KMS-11 (cell line): Measurements from ENCODE around the gene CYP27C1.
"Not testable (repeated sequence)": the region's sequence is repeated elsewhere in the genome, so short reads cannot be mapped to it uniquely, and the experiment has no call there.

Experiments
- H2AFZ ChIP-seq: fragments of 200-600 bp; sonication (generic); 2 replicates; pipeline ENCODE4 v1.6.1; 2016; ENCODE audit warnings: antibody characterized with exemption, mixed run types, low read depth
- H3K27ac ChIP-seq: fragments of 200-600 bp; sonication (generic); 2 replicates; pipeline ENCODE4 v1.6.1; 2016; ENCODE audit warnings: mild to moderate bottlenecking, mixed run types
- H3K27me3 ChIP-seq: fragments of 200-600 bp; sonication (generic); 2 replicates; pipeline ENCODE4 v1.6.1; 2017; ENCODE audit warnings: mild to moderate bottlenecking, low read depth, mixed run types, moderate library complexity; ENCODE audit not compliant: insufficient read depth
- H3K36me3 ChIP-seq: fragments of 200-600 bp; sonication (generic); 2 replicates; pipeline ENCODE4 v1.6.1; 2017; ENCODE audit warnings: mild to moderate bottlenecking, mixed run types; ENCODE audit not compliant: insufficient read depth
- H3K4me1 ChIP-seq: fragments of 200-600 bp; sonication (generic); 2 replicates; pipeline ENCODE4 v1.6.1; 2016; ENCODE audit warnings: mild to moderate bottlenecking, low read depth, mixed run types; ENCODE audit not compliant: poor library complexity, severe bottlenecking
- H3K4me2 ChIP-seq: fragments of 200-600 bp; sonication (generic); 2 replicates; pipeline ENCODE4 v1.7.0; 2016; ENCODE audit warnings: mild to moderate bottlenecking, mixed run types
- H3K4me3 ChIP-seq: fragments of 200-600 bp; sonication (generic); IDR thresholded peaks from 2 replicates; pipeline ENCODE4 v1.6.1; 2017; ENCODE audit warnings: low read depth, low read length, mixed read lengths; ENCODE audit not compliant: insufficient read depth
- H3K79me2 ChIP-seq: fragments of 200-600 bp; sonication (generic); 2 replicates; pipeline ENCODE4 v1.6.1; 2016; ENCODE audit warnings: low read depth, mixed run types; ENCODE audit not compliant: insufficient read depth
- H3K9ac ChIP-seq: fragments of 200-600 bp; sonication (generic); 2 replicates; pipeline ENCODE4 v1.6.1; 2016; ENCODE audit warnings: mild to moderate bottlenecking, mixed run types
- H4K20me1 ChIP-seq: fragments of 200-600 bp; sonication (generic); 2 replicates; pipeline ENCODE4 v1.6.1; 2016; ENCODE audit warnings: mild to moderate bottlenecking, mixed run types; ENCODE audit not compliant: insufficient read depth
- TF ChIP-seq, protein P1 (sequence below): fragments of 200-600 bp; sonication (generic); conservative IDR thresholded peaks from 2 replicates; pipeline ENCODE4 v1.6.1; 2017; ENCODE audit warnings: low read depth, mild to moderate bottlenecking, antibody characterized with exemption, low read length, moderate library complexity, mixed read lengths

The CYP27C1 gene

DNA sequence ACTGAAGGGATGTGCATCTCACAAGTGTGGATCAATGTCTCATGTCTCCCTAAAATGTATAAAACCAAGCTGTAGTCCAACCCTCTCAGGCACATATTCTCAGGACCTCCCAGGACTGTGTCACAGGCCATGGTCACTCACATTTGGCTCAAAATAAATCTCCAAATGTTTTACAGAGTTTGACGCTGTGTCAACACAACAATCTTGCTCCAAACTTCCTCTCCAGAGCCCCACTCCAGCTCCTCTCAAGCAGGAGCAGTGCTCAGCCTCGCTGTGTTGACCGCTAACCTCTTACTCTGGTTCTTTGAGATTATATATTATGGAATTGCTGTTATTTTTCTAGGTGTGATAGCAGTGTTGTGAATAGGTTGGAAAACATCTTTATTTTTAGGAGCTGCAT, 56.2 kb downstream of the CYP27C1 start:
- H3K27ac ChIP-seq: no peak overlapping the region
- H3K4me1 ChIP-seq: no peaks in the 10 kb centered on the region
- no peak overlapping the region for H3K4me2 ChIP-seq
- no peak overlapping the region for H3K9ac ChIP-seq
- H3K4me3 ChIP-seq: no peak overlapping the region
- TF ChIP-seq, protein P1, sequence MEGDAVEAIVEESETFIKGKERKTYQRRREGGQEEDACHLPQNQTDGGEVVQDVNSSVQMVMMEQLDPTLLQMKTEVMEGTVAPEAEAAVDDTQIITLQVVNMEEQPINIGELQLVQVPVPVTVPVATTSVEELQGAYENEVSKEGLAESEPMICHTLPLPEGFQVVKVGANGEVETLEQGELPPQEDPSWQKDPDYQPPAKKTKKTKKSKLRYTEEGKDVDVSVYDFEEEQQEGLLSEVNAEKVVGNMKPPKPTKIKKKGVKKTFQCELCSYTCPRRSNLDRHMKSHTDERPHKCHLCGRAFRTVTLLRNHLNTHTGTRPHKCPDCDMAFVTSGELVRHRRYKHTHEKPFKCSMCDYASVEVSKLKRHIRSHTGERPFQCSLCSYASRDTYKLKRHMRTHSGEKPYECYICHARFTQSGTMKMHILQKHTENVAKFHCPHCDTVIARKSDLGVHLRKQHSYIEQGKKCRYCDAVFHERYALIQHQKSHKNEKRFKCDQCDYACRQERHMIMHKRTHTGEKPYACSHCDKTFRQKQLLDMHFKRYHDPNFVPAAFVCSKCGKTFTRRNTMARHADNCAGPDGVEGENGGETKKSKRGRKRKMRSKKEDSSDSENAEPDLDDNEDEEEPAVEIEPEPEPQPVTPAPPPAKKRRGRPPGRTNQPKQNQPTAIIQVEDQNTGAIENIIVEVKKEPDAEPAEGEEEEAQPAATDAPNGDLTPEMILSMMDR: no peak
- no peaks in the 10 kb centered on the region for H3K27me3 ChIP-seq
- no peaks in the 10 kb centered on the region for H3K79me2 ChIP-seq
- H2AFZ ChIP-seq: no peak overlapping the region
- H4K20me1 ChIP-seq: no peaks in the 10 kb centered on the region
- no peaks in the 10 kb centered on the region for H3K36me3 ChIP-seq

DNA sequence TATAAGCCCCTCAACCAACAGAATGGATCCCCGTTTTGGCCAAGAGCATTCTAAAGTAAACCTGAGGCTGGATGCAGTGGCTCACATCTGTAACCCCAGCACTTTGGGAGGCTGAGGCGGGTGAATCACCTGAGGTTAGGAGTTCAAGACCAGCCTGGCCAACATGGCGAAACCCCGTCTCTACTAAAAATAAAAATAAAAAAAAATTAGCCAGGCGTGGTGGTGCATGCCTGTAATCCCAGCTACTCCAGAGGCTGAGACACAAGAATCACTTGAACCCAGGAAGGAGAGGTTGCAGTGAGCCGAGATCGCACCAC, 57.1 kb downstream of the CYP27C1 start:
- H4K20me1 ChIP-seq, H3K79me2 ChIP-seq, H3K4me3 ChIP-seq: not testable (repeated sequence)

GRCh38 chr2:127162261-127163089, 57.6 kb downstream of the CYP27C1 start:
- no peak overlapping the region for H3K9ac ChIP-seq
- H2AFZ ChIP-seq: no peak overlapping the region
- H3K36me3 ChIP-seq: no peaks in the 10 kb centered on the region
- no peak overlapping the region for H3K27ac ChIP-seq
- H3K4me3 ChIP-seq: no peak overlapping the region
- H3K27me3 ChIP-seq: no peaks in the 10 kb centered on the region
- H3K4me2 ChIP-seq: no peak overlapping the region
- no peaks in the 10 kb centered on the region for H3K4me1 ChIP-seq
- H4K20me1 ChIP-seq: no peaks in the 10 kb centered on the region
- H3K79me2 ChIP-seq: no peaks in the 10 kb centered on the region
- TF ChIP-seq, protein P1: no peak

More for the DNA sequence above, 57.1 kb downstream of the CYP27C1 start:
- H3K4me2 ChIP-seq, H3K27me3 ChIP-seq, H3K27ac ChIP-seq, H2AFZ ChIP-seq, H3K36me3 ChIP-seq, H3K9ac ChIP-seq, H3K4me1 ChIP-seq: not testable (repeated sequence)

GRCh38 chr2:127161176-127162136, 58.6 kb downstream of the CYP27C1 start:
- Histone ChIP-seq H3K9ac (no peak overlapping the region), H3K4me1 (no peaks in the 10 kb centered on the region), H4K20me1 (no peaks in the 10 kb centered on the region), H3K36me3 (no peaks in the 10 kb centered on the region), H3K4me3 (no peak overlapping the region), H3K79me2 (no peaks in the 10 kb centered on the region), H2AFZ (no peak overlapping the region), H3K27ac (no peak overlapping the region), H3K4me2 (no peak overlapping the region), H3K27me3 (no peaks in the 10 kb centered on the region)
- TF ChIP-seq, protein P1: no peak
